H1 (cell line): ENCODE measurements around the gene PDZD2. TPM values are rescaled to one million over a fixed set of nuclear protein-coding genes. Genes with fewer than 3 reads are reported as not detected.

ENCODE experiments used
- CTCF ChIA-PET: fragments of 300-600 bp; sonication (Branson Sonifier 250); formaldehyde crosslinking; loops from one replicate; lab custom pipeline; 2021; ENCODE audit not compliant: partially characterized antibody; lab: Charles Lee
- POLR2A ChIA-PET: fragments of 300-600 bp; sonication (Branson Sonifier 250); formaldehyde crosslinking; loops from one replicate; lab custom pipeline; 2021; ENCODE audit warnings: inconsistent platforms; ENCODE audit not compliant: partially characterized antibody; lab: Charles Lee
- DNase-seq, 2 experiments: peaks; one replicate each; pipeline versions ENCODE4 v3.0.0 to v3.0.0-alpha.2; 2010 to 2022; ENCODE audit warnings: low spot score in 2 of 2, low read depth in 1 of 2, mixed read lengths in 1 of 2
- FAIRE-seq: peaks from 2 replicates; lab custom pipeline; 2011; peaks lifted over from hg19 to GRCh38; lab: Jason Lieb, UNC
- H2AFZ ChIP-seq: 2 replicates; pipeline ENCODE4 v1.8.1; 2012; ENCODE audit warnings: low read length, inconsistent platforms
- H2AK5ac ChIP-seq: 2 replicates; pipeline ENCODE4 v1.6.1; 2013; ENCODE audit warnings: low read depth, low read length
- H2BK120ac ChIP-seq: replicated peaks from 2 replicates; pipeline ENCODE3; 2013; ENCODE audit warnings: low read depth, low read length, inconsistent platforms
- H2BK12ac ChIP-seq: 2 replicates; pipeline ENCODE4 v1.6.1; 2013; ENCODE audit warnings: low read depth, low read length
- H2BK15ac ChIP-seq: 2 replicates; pipeline ENCODE4 v1.6.1; 2013; ENCODE audit warnings: low read length
- H2BK20ac ChIP-seq: 2 replicates; pipeline ENCODE4 v1.6.1; 2013; ENCODE audit warnings: low read length
- H2BK5ac ChIP-seq: 2 replicates; pipeline ENCODE4 v1.6.1; 2013; ENCODE audit warnings: low read depth, low read length
- H3K14ac ChIP-seq: 2 replicates; pipeline ENCODE4 v1.6.1; 2013; ENCODE audit warnings: inconsistent platforms; ENCODE audit not compliant: insufficient read length
- H3K18ac ChIP-seq: 2 replicates; pipeline ENCODE4 v1.6.1; 2013; ENCODE audit warnings: low read length; ENCODE audit errors: extremely low read depth
- H3K23ac ChIP-seq: 2 replicates; pipeline ENCODE4 v1.6.1; 2013; ENCODE audit warnings: inconsistent platforms; ENCODE audit not compliant: insufficient read length
- H3K23me2 ChIP-seq: 2 replicates; pipeline ENCODE4 v1.6.1; 2013; ENCODE audit warnings: low read depth, low read length
- H3K27ac ChIP-seq: 2 replicates; pipeline ENCODE4 v1.6.1; 2011; ENCODE audit warnings: low read depth, low read length, inconsistent platforms
- H3K27me3 ChIP-seq, 4 experiments: replicated peaks in 1 of 4; 1 replicate in 1 of 4; 2 replicates in 3 of 4; pipeline versions ENCODE4 v1.6.1 to v1.8.1; 2011 to 2013; ENCODE audit warnings: low read length in 3 of 4, mild to moderate bottlenecking in 3 of 4, inconsistent platforms in 2 of 4, mixed read lengths in 2 of 4, moderate library complexity in 1 of 4; ENCODE audit not compliant: control insufficient read depth in 3 of 4, insufficient read depth in 3 of 4; ENCODE audit errors: extremely low read depth in 1 of 4
- H3K36me3 ChIP-seq, 4 experiments: 2 replicates each; pipeline versions ENCODE4 v1.6.1 to v1.8.1; 2011 to 2013; ENCODE audit warnings: mild to moderate bottlenecking in 4 of 4, low read length in 3 of 4, moderate library complexity in 2 of 4, control low read depth in 1 of 4, inconsistent platforms in 1 of 4; ENCODE audit not compliant: insufficient read depth in 4 of 4, control insufficient read depth in 2 of 4
- H3K4ac ChIP-seq: replicated peaks from 2 replicates; pipeline ENCODE3; 2013; ENCODE audit warnings: low read length, low read depth, mixed read lengths, inconsistent platforms; ENCODE audit not compliant: insufficient read length
- H3K4me1 ChIP-seq, 4 experiments: replicated peaks in 1 of 4; 1 replicate in 1 of 4; 2 replicates in 3 of 4; pipeline versions ENCODE4 v1.6.1 to v1.8.1; 2011 to 2013; ENCODE audit warnings: low read length in 3 of 4, inconsistent platforms in 2 of 4, mixed read lengths in 1 of 4; ENCODE audit not compliant: insufficient read depth in 4 of 4, control insufficient read depth in 3 of 4
- H3K4me2 ChIP-seq, 2 experiments: 2 replicates each; pipeline versions ENCODE4 v1.6.1 to v1.8.1; 2011 to 2013; ENCODE audit warnings: low read depth in 2 of 2, low read length in 2 of 2, control low read depth in 1 of 2, inconsistent platforms in 1 of 2, mild to moderate bottlenecking in 1 of 2; ENCODE audit not compliant: insufficient read depth in 1 of 2
- H3K4me3 ChIP-seq, 4 experiments: fragments of 200-600, 300-600 bp in 1 of 4; sonication (generic), shearing (Covaris generic), sonication (Bioruptor Twin) in 1 of 4; 2 replicates each; pipeline versions ENCODE4 v1.5.1 to v1.8.1; 2011 to 2016; ENCODE audit warnings: low read length in 4 of 4, low read depth in 3 of 4, control low read depth in 2 of 4, inconsistent platforms in 2 of 4, mild to moderate bottlenecking in 2 of 4, mixed read lengths in 1 of 4, moderate library complexity in 1 of 4; ENCODE audit not compliant: insufficient read depth in 2 of 4; ENCODE audit errors: extremely low read depth in 1 of 4
- H3K56ac ChIP-seq: replicated peaks from 2 replicates; pipeline ENCODE3; 2013; ENCODE audit warnings: low read depth, mild to moderate bottlenecking, mixed read lengths, low read length, inconsistent platforms; ENCODE audit not compliant: insufficient read length
- H3K79me1 ChIP-seq: 2 replicates; pipeline ENCODE4 v1.6.1; 2013; ENCODE audit warnings: low read depth, low read length, control low read depth
- H3K79me2 ChIP-seq, 2 experiments: 2 replicates each; pipeline versions ENCODE4 v1.6.1 to v1.8.1; 2012 to 2013; ENCODE audit warnings: low read length in 2 of 2, mild to moderate bottlenecking in 2 of 2, inconsistent platforms in 1 of 2; ENCODE audit not compliant: insufficient read depth in 2 of 2, control insufficient read depth in 1 of 2
- H3K9ac ChIP-seq, 4 experiments: replicated peaks in 1 of 4; 1 replicate in 1 of 4; 2 replicates in 3 of 4; pipeline versions ENCODE4 v1.6.1 to v1.8.1; 2011 to 2013; ENCODE audit warnings: low read depth in 3 of 4, low read length in 3 of 4, control low read depth in 2 of 4, mild to moderate bottlenecking in 2 of 4, moderate library complexity in 2 of 4, inconsistent platforms in 1 of 4; ENCODE audit errors: extremely low read depth in 1 of 4
- H3K9me3 ChIP-seq, 2 experiments: 2 replicates each; pipeline versions ENCODE4 v1.6.1 to v1.8.1; 2012 to 2013; ENCODE audit warnings: mild to moderate bottlenecking in 2 of 2, moderate library complexity in 2 of 2, control low read depth in 1 of 2, inconsistent platforms in 1 of 2, low read depth in 1 of 2, low read length in 1 of 2, mixed read lengths in 1 of 2; ENCODE audit not compliant: insufficient read depth in 2 of 2
- H4K20me1 ChIP-seq, 2 experiments: replicated peaks in 1 of 2; 2 replicates each; pipeline versions ENCODE3 to v1.8.1; 2011 to 2013; ENCODE audit warnings: inconsistent platforms in 2 of 2, low read length in 2 of 2, mild to moderate bottlenecking in 1 of 2; ENCODE audit not compliant: insufficient read depth in 2 of 2, control insufficient read depth in 1 of 2
- H4K5ac ChIP-seq: 2 replicates; pipeline ENCODE4 v1.6.1; 2013; ENCODE audit warnings: low read length, low read depth, mixed read lengths, inconsistent platforms; ENCODE audit not compliant: insufficient read length
- H4K8ac ChIP-seq: 2 replicates; pipeline ENCODE4 v1.8.0; 2013; ENCODE audit warnings: mild to moderate bottlenecking, moderate library complexity, low read length, inconsistent platforms; ENCODE audit not compliant: insufficient read depth; ENCODE audit errors: extremely low read depth
- H4K91ac ChIP-seq: replicated peaks from 2 replicates; pipeline ENCODE3; 2013; ENCODE audit warnings: low read length, mixed read lengths, inconsistent platforms; ENCODE audit not compliant: insufficient read length
- ASH2L ChIP-seq: fragments of 200-600, 300-600 bp; sonication (generic); IDR thresholded peaks from one replicate; pipeline ENCODE4 v1.7.1; 2017; ENCODE audit warnings: low read length
- CHD2 ChIP-seq: IDR thresholded peaks from 2 replicates; pipeline ENCODE4 v1.6.1; 2012; ENCODE audit warnings: low read length, improper control_type of control experiment
- EGR1 ChIP-seq: IDR thresholded peaks from 2 replicates; pipeline ENCODE4 v1.6.1; 2011; ENCODE audit warnings: low read depth, low read length, borderline replicate concordance
- EP300 ChIP-seq, 2 experiments: IDR thresholded peaks; 1 replicate in 1 of 2; 2 replicates in 1 of 2; pipeline ENCODE4 v1.6.1; 2011 to 2012; ENCODE audit warnings: low read depth in 2 of 2, low read length in 2 of 2, mild to moderate bottlenecking in 2 of 2, borderline replicate concordance in 1 of 2, inconsistent platforms in 1 of 2, moderate library complexity in 1 of 2
- GTF2F1 ChIP-seq: IDR thresholded peaks from 2 replicates; pipeline ENCODE4 v1.6.1; 2012; ENCODE audit warnings: low read depth, low read length, improper control_type of control experiment, borderline replicate concordance
- POLR2AphosphoS5 ChIP-seq: IDR thresholded peaks from 2 replicates; pipeline ENCODE4 v1.6.1; 2011; ENCODE audit warnings: low read depth, low read length
- SRF ChIP-seq: IDR thresholded peaks from 2 replicates; pipeline ENCODE4 v1.6.1; 2011; ENCODE audit warnings: mild to moderate bottlenecking, low read depth, low read length, moderate library complexity
- TAF7 ChIP-seq: optimal IDR thresholded peaks from 2 replicates; pipeline ENCODE3; 2011; ENCODE audit warnings: low read depth, mild to moderate bottlenecking, inconsistent platforms, low read length, moderate library complexity, borderline replicate concordance
- YY1 ChIP-seq: IDR thresholded peaks from 2 replicates; pipeline ENCODE4 v1.6.1; 2011; ENCODE audit warnings: low read depth, mild to moderate bottlenecking, low read length
- WGBS, 2 experiments: shearing (Covaris generic) in 1 of 2; methylation state at CpG; one replicate each; pipeline versions ENCODE4 v1.1.6 to v1.1.7; 2013 to 2015; ENCODE audit warnings: low lambda C conversion rate in 2 of 2, mixed read lengths in 2 of 2, inconsistent platforms in 1 of 2, low coverage in 1 of 2, missing lambda C conversion rate in 1 of 2; ENCODE audit not compliant: insufficient replicate concordance in 2 of 2, insufficient coverage in 1 of 2, insufficient read length in 1 of 2; ENCODE audit errors: extremely low coverage in 1 of 2, missing lambda C conversion rate in 1 of 2; 5-methylcytosine and 5-hydroxymethylcytosine counted together
- polyA plus RNA-seq, 7 experiments: library from polyadenylated mRNA; depleted of rRNA in 3 of 7; stranded (reverse) in 5 of 7; unstranded in 2 of 7; fragments of >200 nt in 5 of 7; fragments of 200-250 nt in 2 of 7; gene quantifications; 1 replicate in 5 of 7; 2 replicates in 1 of 7; 4 replicates in 1 of 7; pipeline versions ENCODE4 v1.2.1 to v1.2.3, GENCODE V29; 2011 to 2013; ENCODE audit warnings: missing spikeins in 2 of 7, mixed read lengths in 2 of 7
- total RNA-seq: library from RNA; stranded (reverse); fragmentation: NEBNext Ultra II Directional; extraction: Animal tissue kit (Norgen Biotek cat#: 25700); gene quantifications from 2 replicates; pipeline ENCODE4 v1.2.1, GENCODE V29; 2021
- TF ChIP-seq, protein P1 (sequence below), 3 experiments: IDR thresholded peaks; 1 replicate in 2 of 3; 2 replicates in 1 of 3; pipeline versions ENCODE4 v1.5.1 to v1.6.1; 2011; ENCODE audit warnings: low read length in 3 of 3, mild to moderate bottlenecking in 3 of 3, inconsistent platforms in 2 of 3, low read depth in 1 of 3, moderate library complexity in 1 of 3; ENCODE audit not compliant: insufficient read depth in 1 of 3; ENCODE audit errors: control extremely low read depth in 1 of 3
- TF ChIP-seq, protein P2 (sequence below): IDR thresholded peaks from 2 replicates; pipeline ENCODE4 v1.6.1; 2012; ENCODE audit warnings: inconsistent platforms

The PDZD2 gene
- total and polyA plus RNA-seq, 2 of the 8 experiments (the other 6 are each of a cell fraction or from before 2014, with no cell fraction given), result 1.2 to 6.8 TPM

DNA sequence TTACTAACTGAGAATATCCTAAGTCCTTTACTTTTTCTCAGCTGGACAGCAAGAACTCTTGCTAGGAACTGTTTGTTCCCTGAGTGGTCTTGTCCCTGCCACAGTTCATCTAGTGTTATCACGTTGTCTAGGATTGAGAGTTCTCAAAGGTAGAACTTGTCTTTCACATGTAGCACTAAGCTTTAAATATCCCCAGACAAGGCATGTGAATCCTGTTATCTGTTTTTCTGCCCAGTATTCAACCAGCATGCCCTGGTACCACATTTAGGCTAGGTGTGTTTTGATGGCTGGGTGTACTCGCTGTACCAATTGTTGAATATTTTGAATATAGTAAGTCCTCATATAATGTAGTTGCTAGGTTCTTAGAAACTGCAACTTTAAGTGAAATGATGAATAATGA is 27.9 kb upstream of the PDZD2 start:
- ChIA-PET CTCF (interaction anchor here (1.0 to 1.5 kb wide), 4 partner anchors 26 to 201 kb away, joined by 3 to 7 read pairs (median 4); no protein-coding TSS in a partner anchor), POLR2A (no interaction called here)
- Histone ChIP-seq H2BK5ac (no peak overlapping the region), H3K23ac (no peak overlapping the region), H4K20me1 (no peaks in the 10 kb centered on the region), H3K4me3 (no peak overlapping the region), H2BK15ac (no peak overlapping the region), H3K56ac (no peak overlapping the region), H3K36me3 (no peaks in the 10 kb centered on the region), H2BK120ac (no peak overlapping the region), H2AFZ (no peak overlapping the region), H2AK5ac (no peak overlapping the region), H4K5ac (no peak overlapping the region), H3K79me1 (no peaks in the 10 kb centered on the region), H2BK12ac (no peak overlapping the region), H3K4me2 (no peak overlapping the region), H3K4me1 (peaks cover 0 to 9% (median 4%) of the 10 kb centered on the region in 4 experiments; a peak in 4 of 7 replicates), H2BK20ac (no peak overlapping the region), H3K9ac (no peak overlapping the region), H3K4ac (no peak overlapping the region), H4K91ac (no peak overlapping the region), H4K8ac (no peak overlapping the region), H3K27me3 (no peaks in the 10 kb centered on the region), H3K23me2 (no peaks in the 10 kb centered on the region), H3K14ac (no peak overlapping the region), H3K9me3 (no peaks in the 10 kb centered on the region), H3K18ac (no peak overlapping the region), H3K79me2 (no peaks in the 10 kb centered on the region), H3K27ac (no peak overlapping the region)
- no peak for DNase-seq
- no peak for FAIRE-seq
- WGBS, 2 experiments, result 88% methylated on average over 2 of the region's 2 CpGs; no CpG with 5 or more reads in 1 of the 2 experiments
- TF ChIP-seq EGR1 (no peak), TAF7 (no peak), ASH2L (no peak), EP300 (IDR thresholded peaks at IDR 0.05; ENCODE audit: borderline replicate concordance in 1 of 2, low read depth in 2 of 2, low read length in 2 of 2) (no peak), CHD2 (no peak), YY1 (no peak), GTF2F1 (no peak), POLR2AphosphoS5 (no peak), SRF (no peak)
- TF ChIP-seq, protein P1, sequence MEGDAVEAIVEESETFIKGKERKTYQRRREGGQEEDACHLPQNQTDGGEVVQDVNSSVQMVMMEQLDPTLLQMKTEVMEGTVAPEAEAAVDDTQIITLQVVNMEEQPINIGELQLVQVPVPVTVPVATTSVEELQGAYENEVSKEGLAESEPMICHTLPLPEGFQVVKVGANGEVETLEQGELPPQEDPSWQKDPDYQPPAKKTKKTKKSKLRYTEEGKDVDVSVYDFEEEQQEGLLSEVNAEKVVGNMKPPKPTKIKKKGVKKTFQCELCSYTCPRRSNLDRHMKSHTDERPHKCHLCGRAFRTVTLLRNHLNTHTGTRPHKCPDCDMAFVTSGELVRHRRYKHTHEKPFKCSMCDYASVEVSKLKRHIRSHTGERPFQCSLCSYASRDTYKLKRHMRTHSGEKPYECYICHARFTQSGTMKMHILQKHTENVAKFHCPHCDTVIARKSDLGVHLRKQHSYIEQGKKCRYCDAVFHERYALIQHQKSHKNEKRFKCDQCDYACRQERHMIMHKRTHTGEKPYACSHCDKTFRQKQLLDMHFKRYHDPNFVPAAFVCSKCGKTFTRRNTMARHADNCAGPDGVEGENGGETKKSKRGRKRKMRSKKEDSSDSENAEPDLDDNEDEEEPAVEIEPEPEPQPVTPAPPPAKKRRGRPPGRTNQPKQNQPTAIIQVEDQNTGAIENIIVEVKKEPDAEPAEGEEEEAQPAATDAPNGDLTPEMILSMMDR (IDR thresholded peaks at IDR 0.05; ENCODE audit: control extremely low read depth in 1 of 3, insufficient read depth in 1 of 3, low read depth in 1 of 3, low read length in 3 of 3), result no peak
- TF ChIP-seq, protein P2, sequence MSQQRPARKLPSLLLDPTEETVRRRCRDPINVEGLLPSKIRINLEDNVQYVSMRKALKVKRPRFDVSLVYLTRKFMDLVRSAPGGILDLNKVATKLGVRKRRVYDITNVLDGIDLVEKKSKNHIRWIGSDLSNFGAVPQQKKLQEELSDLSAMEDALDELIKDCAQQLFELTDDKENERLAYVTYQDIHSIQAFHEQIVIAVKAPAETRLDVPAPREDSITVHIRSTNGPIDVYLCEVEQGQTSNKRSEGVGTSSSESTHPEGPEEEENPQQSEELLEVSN, result no peak
